ENCODE data around the gene CRTC2. TPM values are rescaled to one million over a fixed set of nuclear protein-coding genes. Genes with fewer than 3 reads are reported as not detected.

Gene CRTC2
- total and polyA plus RNA-seq, 7 donors = 17.0 to 54.6 (median 31.3) TPM

DNA sequence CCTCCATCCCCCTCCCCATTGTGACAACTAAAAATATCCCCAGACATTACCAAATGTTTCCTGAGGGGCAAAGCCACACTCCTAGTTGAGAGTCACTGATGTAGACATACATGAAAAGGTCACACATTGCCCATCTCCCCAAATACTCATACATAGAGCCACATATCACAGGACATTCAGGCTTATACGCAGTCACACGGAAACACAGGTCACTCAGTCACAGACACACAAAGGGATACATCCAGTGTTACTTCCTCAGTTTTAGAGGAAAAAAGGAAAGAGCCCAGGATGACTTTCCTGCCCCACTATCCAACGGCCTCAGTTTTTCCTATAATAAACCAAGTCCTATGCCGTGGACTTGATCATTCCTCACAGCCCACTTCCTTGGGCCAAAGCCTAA is 3.0 kb upstream of the CRTC2 start:
- Histone ChIP-seq H3K9me3 (no peaks in the 10 kb centered on the region), H3K27me3 (ENCODE audit: insufficient read depth in 3 of 3, low read length in 2 of 3) (no peaks in the 10 kb centered on the region), H3K4me3 (peak overlapping the region; percentile 75), H3K36me3 (ENCODE audit: insufficient read depth in 1 of 2, low read depth in 1 of 2) (peaks cover 4 to 22% of the 10 kb centered on the region in 2 donors), H3K27ac (peak overlapping the region; percentile 90), H3K4me1 (peaks cover 55% of the 10 kb centered on the region)
- DNase-seq (no peak), ATAC-seq (no peak)
- intact Hi-C loops (cut with DNase I) = no loop called here
- TF ChIP-seq, protein P1, sequence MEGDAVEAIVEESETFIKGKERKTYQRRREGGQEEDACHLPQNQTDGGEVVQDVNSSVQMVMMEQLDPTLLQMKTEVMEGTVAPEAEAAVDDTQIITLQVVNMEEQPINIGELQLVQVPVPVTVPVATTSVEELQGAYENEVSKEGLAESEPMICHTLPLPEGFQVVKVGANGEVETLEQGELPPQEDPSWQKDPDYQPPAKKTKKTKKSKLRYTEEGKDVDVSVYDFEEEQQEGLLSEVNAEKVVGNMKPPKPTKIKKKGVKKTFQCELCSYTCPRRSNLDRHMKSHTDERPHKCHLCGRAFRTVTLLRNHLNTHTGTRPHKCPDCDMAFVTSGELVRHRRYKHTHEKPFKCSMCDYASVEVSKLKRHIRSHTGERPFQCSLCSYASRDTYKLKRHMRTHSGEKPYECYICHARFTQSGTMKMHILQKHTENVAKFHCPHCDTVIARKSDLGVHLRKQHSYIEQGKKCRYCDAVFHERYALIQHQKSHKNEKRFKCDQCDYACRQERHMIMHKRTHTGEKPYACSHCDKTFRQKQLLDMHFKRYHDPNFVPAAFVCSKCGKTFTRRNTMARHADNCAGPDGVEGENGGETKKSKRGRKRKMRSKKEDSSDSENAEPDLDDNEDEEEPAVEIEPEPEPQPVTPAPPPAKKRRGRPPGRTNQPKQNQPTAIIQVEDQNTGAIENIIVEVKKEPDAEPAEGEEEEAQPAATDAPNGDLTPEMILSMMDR (IDR thresholded peaks at IDR 0.05) = no peak
- WGBS, 3 donors = 76 to 80% (median 78%) methylated on average over 4 of the region's 4 CpGs

DNA sequence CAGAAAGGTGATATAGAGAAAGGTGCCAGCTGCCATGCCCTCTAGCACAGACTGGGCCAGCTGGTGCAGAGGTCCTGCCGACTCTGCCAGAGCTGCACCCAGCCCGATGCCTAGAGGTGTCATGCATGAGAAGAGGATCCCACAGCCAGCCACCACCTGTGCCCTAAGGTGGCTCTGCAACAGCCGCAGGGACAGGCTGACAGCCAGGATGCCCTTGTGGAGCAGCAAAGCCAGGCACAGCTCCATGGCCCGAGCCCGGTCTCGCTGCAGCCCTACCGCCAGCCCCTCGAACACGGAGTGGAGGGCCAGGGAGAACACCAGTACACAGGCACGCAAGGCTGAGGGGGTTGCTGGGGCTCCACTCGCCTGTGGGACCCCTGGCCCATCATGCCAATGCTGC is 1.8 kb upstream of the CRTC2 start:
- intact Hi-C loops (cut with DNase I) = no loop called here
- no peaks in the 10 kb centered on the region for H3K27me3 ChIP-seq (ENCODE audit: insufficient read depth in 3 of 3, low read length in 2 of 3)
- peak overlapping the region; percentile 93 for H3K27ac ChIP-seq
- TF ChIP-seq, protein P1 (IDR thresholded peaks at IDR 0.05) = no peak
- H3K36me3 ChIP-seq (ENCODE audit: insufficient read depth in 1 of 2, low read depth in 1 of 2) = peaks cover 4 to 22% of the 10 kb centered on the region in 2 donors
- H3K9me3 ChIP-seq = no peaks in the 10 kb centered on the region
- H3K4me3 ChIP-seq = no peak overlapping the region
- ATAC-seq (no peak), DNase-seq (peak in 1 of 2 donors; percentile 58)
- peaks cover 52% of the 10 kb centered on the region for H3K4me1 ChIP-seq
- WGBS, 3 donors = 38 to 54% (median 48%) methylated on average over 11 of the region's 11 CpGs

DNA sequence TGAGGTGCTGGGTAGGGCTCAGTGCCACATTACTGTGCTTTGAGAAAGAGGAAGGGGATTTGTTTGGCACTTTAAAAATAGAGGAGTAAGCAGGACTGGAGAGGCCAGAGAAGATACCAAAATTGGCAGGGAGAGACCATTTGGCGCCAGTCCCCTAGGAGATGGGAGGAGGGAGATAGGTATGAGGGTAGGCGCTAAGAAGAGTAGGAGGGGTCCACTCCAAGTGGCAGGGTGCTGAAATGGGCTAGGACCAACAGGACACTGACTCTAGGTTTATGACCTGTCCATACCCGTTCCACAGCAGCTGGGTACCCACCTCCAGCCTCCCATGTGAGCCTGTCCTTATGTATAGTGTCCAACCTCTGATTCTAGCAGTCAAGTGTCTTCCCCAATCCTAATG is 1.0 kb upstream of the CRTC2 start:
- ATAC-seq (no peak), DNase-seq (no peak)
- intact Hi-C loops (cut with DNase I) = no loop called here
- WGBS, 3 donors = 27 to 67% (median 46%) methylated on average over 3 of the region's 3 CpGs
- Histone ChIP-seq H3K27me3 (ENCODE audit: insufficient read depth in 3 of 3, low read length in 2 of 3) (no peaks in the 10 kb centered on the region), H3K27ac (peak overlapping the region; percentile 93), H3K36me3 (ENCODE audit: insufficient read depth in 1 of 2, low read depth in 1 of 2) (peaks cover 4 to 26% of the 10 kb centered on the region in 2 donors), H3K9me3 (no peaks in the 10 kb centered on the region), H3K4me3 (peak overlapping the region; percentile 97), H3K4me1 (peaks cover 52% of the 10 kb centered on the region)
- TF ChIP-seq, protein P1 (IDR thresholded peaks at IDR 0.05) = no peak

DNA sequence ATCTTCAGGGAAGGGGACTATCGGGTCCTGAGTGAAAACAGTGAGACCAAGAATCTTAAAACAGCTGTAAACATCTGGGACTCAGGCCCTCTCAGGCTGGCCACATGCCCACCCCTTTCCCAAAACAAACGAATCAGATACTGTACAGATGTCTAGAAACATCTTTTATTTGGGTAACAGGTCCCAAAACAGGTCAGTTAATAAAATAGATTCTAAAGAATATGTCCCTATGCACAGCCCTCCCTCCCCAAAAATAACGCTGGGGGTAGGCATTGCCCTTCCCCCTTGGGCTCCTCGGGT is 499 bp upstream of the CRTC2 start:
- WGBS, 3 donors = 1 to 4% (median 4%) methylated on average over 4 of the region's 4 CpGs
- Histone ChIP-seq H3K36me3 (ENCODE audit: insufficient read depth in 1 of 2, low read depth in 1 of 2) (peaks cover 4 to 31% of the 10 kb centered on the region in 2 donors), H3K9me3 (no peaks in the 10 kb centered on the region), H3K27me3 (ENCODE audit: insufficient read depth in 3 of 3, low read length in 2 of 3) (no peaks in the 10 kb centered on the region), H3K4me3 (peak overlapping the region; percentile 97), H3K27ac (peak overlapping the region; percentile 93), H3K4me1 (peaks cover 47% of the 10 kb centered on the region)
- ATAC-seq (no peak), DNase-seq (peak in 1 of 2 donors; percentile 41)
- TF ChIP-seq, protein P1 (IDR thresholded peaks at IDR 0.05) = no peak
- intact Hi-C loops (cut with DNase I) = no loop called here

DNA sequence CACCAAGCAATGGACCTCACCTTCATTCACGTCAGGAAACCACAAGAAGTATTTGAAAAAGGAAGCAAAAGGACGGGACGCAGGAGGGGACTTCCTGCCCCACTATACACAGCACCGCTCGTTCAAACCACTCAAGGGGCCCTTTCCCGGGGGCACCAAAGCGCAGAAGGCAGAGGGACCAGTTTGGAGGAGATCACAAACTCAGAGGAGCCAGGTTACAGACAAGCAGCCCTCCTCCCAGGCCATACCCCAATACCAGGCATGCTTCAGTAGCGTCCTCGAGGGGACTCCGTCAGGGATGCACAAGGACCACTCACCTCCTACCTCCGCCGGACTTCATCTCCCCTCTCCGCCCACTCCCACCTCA is 685 bp downstream of the CRTC2 start:
- H3K36me3 ChIP-seq (ENCODE audit: insufficient read depth in 1 of 2, low read depth in 1 of 2) = peaks cover 4 to 43% of the 10 kb centered on the region in 2 donors
- peak overlapping the region; percentile 97 for H3K4me3 ChIP-seq
- DNase-seq = no peak
- intact Hi-C loops (cut with DNase I) = no loop called here
- TF ChIP-seq, protein P1 (IDR thresholded peaks at IDR 0.05) = no peak
- WGBS, 3 donors = 1% methylated on average over 13 of the region's 13 CpGs
- ATAC-seq = peak in 2 of 4 donors; percentile 2 to 3
- H3K9me3 ChIP-seq = no peaks in the 10 kb centered on the region
- H3K4me1 ChIP-seq = peaks cover 45% of the 10 kb centered on the region
- no peaks in the 10 kb centered on the region for H3K27me3 ChIP-seq (ENCODE audit: insufficient read depth in 3 of 3, low read length in 2 of 3)
- H3K27ac ChIP-seq = peak overlapping the region; percentile 93

All from psoas muscle (tissue), 8 donors.